ENCODE data around the gene ABCC4. TPM values are rescaled to one million over a fixed set of nuclear protein-coding genes. Genes with fewer than 3 reads are reported as not detected.

Gene ABCC4
- polyA plus RNA-seq, 4 donors, result 19.8 to 21.7 (median 20.6) TPM

DNA sequence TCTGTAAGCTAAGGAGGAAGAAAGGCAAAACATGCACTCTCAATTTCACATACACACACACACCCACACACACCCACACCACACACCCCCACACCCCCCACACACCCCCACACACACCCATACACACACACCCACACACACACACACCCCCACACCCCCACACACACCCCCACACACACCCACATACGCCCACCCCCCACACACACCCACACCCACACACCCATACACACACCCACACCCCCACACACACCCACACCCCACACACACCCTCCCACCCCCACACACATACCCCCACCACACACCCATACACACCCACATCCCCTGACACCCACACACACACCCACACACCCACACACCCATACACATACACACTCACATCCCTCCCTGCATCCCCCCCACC lies 276.1 kb downstream of the ABCC4 start:
- no peak for DNase-seq (ENCODE audit: low read depth in 4 of 4, low spot score in 2 of 4)

DNA sequence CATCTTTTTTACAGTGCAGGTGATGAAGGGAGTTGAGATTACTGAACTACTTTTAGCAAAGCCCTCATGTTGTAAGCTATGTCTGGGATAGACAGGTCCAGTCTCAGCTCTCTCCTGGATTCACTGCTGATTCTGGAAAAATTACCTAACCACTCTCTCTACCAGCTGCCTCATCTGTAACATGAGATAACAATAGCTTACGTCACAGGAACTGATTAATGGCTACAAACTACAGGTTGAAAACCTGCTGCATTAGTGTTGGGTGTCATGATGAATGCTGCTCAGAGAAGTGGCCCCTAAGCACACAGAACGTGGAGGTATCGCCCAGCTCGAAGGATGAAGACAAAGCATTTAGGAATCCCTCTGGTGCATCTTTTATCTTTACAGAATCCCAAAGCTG lies 277.8 kb downstream of the ABCC4 start:
- no peak for DNase-seq (ENCODE audit: low read depth in 4 of 4, low spot score in 2 of 4)

DNA sequence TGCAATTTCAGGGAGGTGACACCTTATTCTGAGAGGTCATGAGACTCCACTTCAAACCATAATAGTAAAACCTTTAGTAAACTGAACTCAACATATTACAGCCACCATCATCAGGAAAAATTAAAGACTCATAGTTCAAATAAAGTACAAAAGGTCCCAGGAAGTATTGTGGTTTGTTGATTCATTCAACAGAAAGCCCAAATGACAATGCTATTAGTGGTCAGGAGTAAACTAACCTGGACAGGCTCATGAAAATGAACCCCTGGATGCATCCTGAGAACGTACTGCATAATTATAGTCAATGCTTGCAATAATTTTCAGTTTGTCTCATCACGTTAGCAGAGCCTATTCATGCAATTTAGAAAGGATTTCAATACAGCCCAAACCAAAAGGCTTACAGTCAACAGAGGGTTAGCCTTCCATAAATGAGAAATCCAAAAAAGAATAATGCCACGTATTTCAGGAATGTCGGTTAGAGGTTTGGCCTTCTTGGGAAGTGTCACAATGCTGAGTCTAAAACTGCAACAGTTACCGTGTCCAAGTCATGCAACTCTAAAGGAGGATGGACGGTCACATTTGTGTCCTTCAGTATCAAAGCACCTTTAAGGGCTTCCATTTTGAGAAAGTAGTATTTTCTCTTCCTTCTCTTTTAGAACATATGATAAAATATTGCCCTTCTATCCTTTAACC lies 280.8 kb downstream of the ABCC4 start:
- DNase-seq (ENCODE audit: low read depth in 4 of 4, low spot score in 2 of 4), result no peak

DNA sequence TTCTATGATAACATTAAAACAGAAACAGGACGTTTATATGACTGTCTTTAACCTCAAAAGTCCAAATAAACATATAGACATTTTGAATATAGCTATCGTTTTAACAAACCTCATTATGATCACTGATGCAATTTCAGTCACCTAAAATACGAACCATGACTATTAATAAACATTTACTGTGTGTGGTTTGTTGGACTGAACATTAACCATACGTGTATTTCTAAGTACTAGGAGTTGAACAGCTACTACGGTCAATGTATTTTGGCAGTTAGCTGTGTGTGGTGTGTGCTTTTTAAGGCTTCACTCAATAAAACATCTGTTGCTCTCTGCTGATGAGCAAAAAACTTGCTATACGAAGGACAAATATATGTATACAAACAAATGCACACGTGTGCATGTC lies 281.4 kb downstream of the ABCC4 start:
- no peak for DNase-seq (ENCODE audit: low read depth in 4 of 4, low spot score in 2 of 4)

DNA sequence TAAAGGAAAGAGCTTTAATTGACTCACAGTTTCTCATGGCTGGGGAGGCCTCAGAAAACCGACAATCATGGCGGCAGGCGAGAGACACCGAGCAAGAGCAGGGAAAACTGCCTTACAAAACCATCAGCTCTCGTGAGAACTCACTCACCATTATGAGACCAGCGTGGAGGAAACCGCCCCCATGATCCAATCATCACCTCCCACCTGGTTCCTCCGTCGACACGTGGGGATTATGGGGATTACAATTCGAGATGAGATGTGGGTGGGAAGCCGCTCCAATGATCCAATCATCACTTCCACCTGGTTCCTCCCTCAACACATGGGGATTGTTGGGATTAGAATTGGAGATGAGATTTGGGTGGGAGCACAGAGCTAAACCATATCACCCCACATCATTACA lies 293.9 kb downstream of the ABCC4 start:
- no peak for DNase-seq (ENCODE audit: low read depth in 4 of 4, low spot score in 2 of 4)

DNA sequence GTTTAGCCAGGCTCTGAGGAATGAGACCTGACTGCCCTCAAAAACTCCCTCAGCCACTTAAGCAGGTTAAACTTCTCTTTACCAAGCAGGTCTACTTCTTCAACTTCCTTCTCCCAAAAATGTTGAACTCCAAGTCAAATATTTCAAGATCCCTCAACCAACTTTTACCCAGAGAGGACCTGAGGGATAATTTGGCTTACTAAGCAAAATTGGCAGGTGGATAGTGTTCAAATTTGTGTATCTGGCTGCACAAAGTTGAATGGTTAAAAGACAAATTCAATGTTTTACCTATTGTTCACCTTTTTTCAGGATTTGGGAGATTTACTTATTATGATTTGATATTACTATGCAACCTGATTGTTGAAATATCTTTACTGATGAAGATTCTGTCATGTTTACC lies 296.0 kb downstream of the ABCC4 start:
- no peak for DNase-seq (ENCODE audit: low read depth in 4 of 4, low spot score in 2 of 4)

GRCh38 chr13:95003019-95003813 lies 298.0 kb downstream of the ABCC4 start:
- no peak for DNase-seq (ENCODE audit: low read depth in 4 of 4, low spot score in 2 of 4)

- no peak for DNase-seq (ENCODE audit: low read depth in 4 of 4, low spot score in 2 of 4)
Measured at GRCh38 chr13:95002126-95002525, 299.1 kb downstream of the ABCC4 start.

GRCh38 chr13:94999871-95000270 lies 301.4 kb downstream of the ABCC4 start:
- DNase-seq (ENCODE audit: low read depth in 4 of 4, low spot score in 2 of 4), result no peak

DNA sequence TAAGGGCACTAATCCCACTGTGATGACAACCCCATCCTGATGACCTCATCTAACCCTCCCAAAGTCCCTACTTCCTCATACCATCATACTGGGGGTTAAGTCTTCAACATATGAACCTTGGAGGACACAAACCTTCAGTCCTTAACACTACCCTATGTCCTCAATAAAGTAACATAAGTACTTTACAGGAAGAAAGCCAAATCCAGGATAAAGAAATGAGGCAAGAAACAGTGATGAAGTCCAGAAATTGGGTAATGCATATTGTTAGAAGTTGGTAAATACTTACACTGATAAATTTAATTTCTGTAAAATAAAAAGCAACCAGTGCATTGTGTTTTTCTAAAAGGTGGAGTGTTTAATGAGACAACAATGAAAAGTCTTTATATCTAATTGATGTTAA lies 304.1 kb downstream of the ABCC4 start:
- no peak for DNase-seq (ENCODE audit: low read depth in 4 of 4, low spot score in 2 of 4)

GRCh38 chr13:94996445-94996844 lies 304.8 kb downstream of the ABCC4 start:
- no peak for DNase-seq (ENCODE audit: low read depth in 4 of 4, low spot score in 2 of 4)

- DNase-seq (ENCODE audit: low read depth in 4 of 4, low spot score in 2 of 4), result no peak
Measured at GRCh38 chr13:94994506-94994905, 306.7 kb downstream of the ABCC4 start.

- no peak for DNase-seq (ENCODE audit: low read depth in 4 of 4, low spot score in 2 of 4)
Measured at GRCh38 chr13:94993616-94994015, 307.6 kb downstream of the ABCC4 start.

- no peak for DNase-seq (ENCODE audit: low read depth in 4 of 4, low spot score in 2 of 4)
Measured at GRCh38 chr13:94992036-94992960, 309.0 kb downstream of the ABCC4 start.

- no peak for DNase-seq (ENCODE audit: low read depth in 4 of 4, low spot score in 2 of 4)
Measured at GRCh38 chr13:94988654-94989053, 312.6 kb downstream of the ABCC4 start.

DNA sequence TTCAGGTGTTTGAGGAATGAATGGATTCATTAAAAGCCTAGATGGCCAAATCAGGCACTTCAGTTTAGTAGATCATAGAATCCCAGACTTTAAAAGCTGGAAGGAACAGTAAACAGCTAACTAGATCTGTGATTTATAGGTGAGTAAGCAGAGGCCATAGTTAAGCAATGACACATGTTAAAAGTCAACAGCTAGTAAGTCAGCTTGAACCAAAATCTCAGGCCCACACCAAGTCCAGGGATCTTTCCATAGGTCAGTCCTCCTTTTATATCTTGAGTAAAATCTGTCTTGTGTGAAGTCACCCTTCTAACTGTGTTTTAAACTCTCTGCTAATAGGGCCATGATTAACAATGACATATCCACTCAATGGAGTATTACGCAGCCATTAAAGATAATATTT lies 313.4 kb downstream of the ABCC4 start:
- no peak for DNase-seq (ENCODE audit: low read depth in 4 of 4, low spot score in 2 of 4)

GRCh38 chr13:94987081-94987480 lies 314.2 kb downstream of the ABCC4 start:
- no peak for DNase-seq (ENCODE audit: low read depth in 4 of 4, low spot score in 2 of 4)

DNA sequence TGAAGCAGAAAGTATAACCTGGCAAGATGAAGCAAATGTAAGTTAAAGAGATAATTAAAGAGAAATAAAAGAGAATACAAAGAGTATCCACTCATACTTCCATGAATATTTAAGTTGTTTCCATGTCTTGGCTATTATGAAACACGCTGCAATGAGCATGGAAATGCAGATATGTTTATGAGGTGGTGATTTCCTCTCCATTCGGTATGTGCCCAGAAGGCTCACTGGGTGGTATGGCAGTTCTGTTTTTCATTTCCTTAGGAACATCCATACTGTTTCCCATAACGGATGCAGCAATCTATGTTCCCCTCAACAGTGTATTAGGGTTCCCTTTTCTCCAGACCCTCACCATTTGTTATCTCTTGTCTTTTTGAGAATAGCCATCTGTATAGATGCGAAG lies 316.3 kb downstream of the ABCC4 start:
- no peak for DNase-seq (ENCODE audit: low read depth in 4 of 4, low spot score in 2 of 4)

DNA sequence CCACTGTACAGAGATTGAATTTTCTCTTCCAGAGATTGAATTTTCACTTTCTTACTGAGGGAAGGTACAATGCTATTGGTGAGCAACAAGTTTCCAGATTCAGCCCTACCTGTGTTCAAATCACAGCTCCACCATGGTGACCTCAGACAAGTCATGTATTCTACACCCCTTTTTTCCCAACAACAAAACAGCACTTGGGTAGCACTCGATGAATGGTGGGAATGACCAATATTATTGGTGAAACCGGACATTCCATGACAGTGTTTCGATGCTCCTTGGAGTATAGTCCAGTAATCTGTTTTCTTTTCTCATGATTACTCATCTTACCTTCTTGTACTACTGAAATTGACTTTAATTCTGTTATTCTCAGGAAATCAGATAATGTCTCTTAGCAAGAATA lies 322.7 kb downstream of the ABCC4 start:
- no peak for DNase-seq (ENCODE audit: low read depth in 4 of 4, low spot score in 2 of 4)

- no peak for DNase-seq (ENCODE audit: low read depth in 4 of 4, low spot score in 2 of 4)
Measured at GRCh38 chr13:94974015-94974951, 327.0 kb downstream of the ABCC4 start.
